ENCODE results near the gene SCUBE3.

Gene SCUBE3

GRCh38 chr6:35238843-35239289 lies 25.1 kb downstream of the SCUBE3 start:
- Mint-ChIP-seq H3K9me3 (peaks cover 5% of the 10 kb centered on the region), H3K4me1 (peaks cover 44% of the 10 kb centered on the region), H3K27me3 (ENCODE audit: low read depth, poor library complexity) (peaks cover 4% of the 10 kb centered on the region), H3K36me3 (ENCODE audit: low read depth) (peaks cover 46% of the 10 kb centered on the region), H3K4me3 (no peak overlapping the region), H3K27ac (no peak overlapping the region)
- TF ChIP-seq CTCF (IDR thresholded peaks at IDR 0.05): no peak
- no peak for DNase-seq

- Mint-ChIP-seq H3K27ac (no peak overlapping the region), H3K4me1 (peaks cover 44% of the 10 kb centered on the region), H3K36me3 (ENCODE audit: low read depth) (peaks cover 46% of the 10 kb centered on the region), H3K9me3 (peaks cover 5% of the 10 kb centered on the region), H3K4me3 (no peak overlapping the region), H3K27me3 (ENCODE audit: low read depth, poor library complexity) (peaks cover 4% of the 10 kb centered on the region)
- no peak for TF ChIP-seq CTCF (IDR thresholded peaks at IDR 0.05)
- DNase-seq: no peak
Observed at GRCh38 chr6:35239581-35239980, 25.8 kb downstream of the SCUBE3 start.

DNA sequence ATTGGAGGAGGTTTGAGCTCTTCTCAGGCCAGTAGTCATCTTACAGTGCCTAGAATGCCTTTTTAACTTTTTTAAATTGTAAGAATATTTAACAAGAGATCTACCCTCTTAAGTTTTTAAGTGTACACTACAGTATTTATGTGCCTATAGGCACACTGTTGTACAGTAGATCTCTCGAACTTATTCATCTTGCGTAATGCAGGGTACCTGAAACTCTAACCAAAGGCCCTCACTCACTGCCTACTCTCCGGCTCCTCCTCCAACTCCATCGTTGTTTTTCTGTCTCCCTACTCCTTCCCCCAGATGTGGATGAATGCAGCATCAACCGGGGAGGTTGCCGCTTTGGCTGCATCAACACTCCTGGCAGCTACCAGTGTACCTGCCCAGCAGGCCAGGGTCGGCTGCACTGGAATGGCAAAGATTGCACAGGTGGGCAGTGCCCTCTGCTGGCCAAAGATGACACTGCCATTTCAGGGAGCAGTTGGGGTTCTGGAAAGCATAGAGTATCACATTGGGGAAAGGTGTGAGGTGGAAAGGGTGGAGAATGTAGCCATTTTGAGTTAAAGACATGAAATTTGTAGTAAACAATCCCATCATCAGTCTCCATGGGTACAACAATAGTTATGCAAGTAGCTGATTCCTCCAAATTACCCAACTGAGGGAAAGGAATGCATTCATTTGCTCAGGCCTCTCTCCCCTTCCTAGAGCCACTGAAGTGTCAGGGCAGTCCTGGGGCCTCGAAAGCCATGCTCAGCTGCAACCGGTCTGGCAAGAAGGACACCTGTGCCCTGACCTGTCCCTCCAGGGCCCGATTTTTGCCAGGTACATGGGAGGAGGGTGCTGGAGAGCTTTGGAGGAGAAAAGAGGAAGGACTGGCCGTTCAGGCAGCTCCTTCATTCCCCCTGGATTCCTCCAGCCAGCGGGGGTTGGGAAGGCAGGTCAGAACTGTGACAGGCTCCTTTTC lies 27.4 kb downstream of the SCUBE3 start:
- DNase-seq: peak; percentile 89
- Mint-ChIP-seq H3K4me3 (no peak overlapping the region), H3K9me3 (no peaks in the 10 kb centered on the region), H3K27me3 (ENCODE audit: low read depth, poor library complexity) (peaks cover 4% of the 10 kb centered on the region), H3K27ac (no peak overlapping the region), H3K4me1 (peaks cover 44% of the 10 kb centered on the region), H3K36me3 (ENCODE audit: low read depth) (peaks cover 46% of the 10 kb centered on the region)
- peak; percentile 98 for TF ChIP-seq CTCF (IDR thresholded peaks at IDR 0.05)

GRCh38 chr6:35242486-35242885 lies 28.7 kb downstream of the SCUBE3 start:
- no peak overlapping the region for H3K4me3 Mint-ChIP-seq

DNA sequence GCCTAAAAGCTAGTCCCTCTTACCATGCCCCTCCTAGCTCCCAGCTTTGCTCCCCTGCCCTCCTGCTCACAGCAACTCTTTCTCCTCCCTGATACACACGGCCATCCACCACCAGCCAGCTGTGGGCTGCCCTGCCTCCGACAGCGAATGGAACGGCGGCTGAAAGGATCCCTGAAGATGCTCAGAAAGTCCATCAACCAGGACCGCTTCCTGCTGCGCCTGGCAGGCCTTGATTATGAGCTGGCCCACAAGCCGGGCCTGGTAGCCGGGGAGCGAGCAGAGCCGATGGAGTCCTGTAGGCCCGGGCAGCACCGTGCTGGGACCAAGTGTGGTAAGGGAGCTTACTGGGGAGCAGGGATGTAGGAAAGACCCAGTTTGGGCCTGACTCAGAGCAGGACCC lies 29.1 kb downstream of the SCUBE3 start:
- Mint-ChIP-seq H3K36me3 (ENCODE audit: low read depth) (peaks cover 45% of the 10 kb centered on the region), H3K4me1 (peaks cover 36% of the 10 kb centered on the region), H3K27me3 (ENCODE audit: low read depth, poor library complexity) (peaks cover 4% of the 10 kb centered on the region), H3K9me3 (no peaks in the 10 kb centered on the region), H3K4me3 (no peak overlapping the region), H3K27ac (no peak overlapping the region)
- no peak for TF ChIP-seq CTCF (IDR thresholded peaks at IDR 0.05)
- DNase-seq: no peak

More at GRCh38 chr6:35242486-35242885, 28.7 kb downstream of the SCUBE3 start:
- Mint-ChIP-seq H3K9me3 (no peaks in the 10 kb centered on the region), H3K4me1 (peaks cover 39% of the 10 kb centered on the region), H3K27ac (peak overlapping the region; percentile 24), H3K36me3 (ENCODE audit: low read depth) (peaks cover 41% of the 10 kb centered on the region), H3K27me3 (ENCODE audit: low read depth, poor library complexity) (peaks cover 4% of the 10 kb centered on the region)
- DNase-seq: no peak
- no peak for TF ChIP-seq CTCF (IDR thresholded peaks at IDR 0.05)

Measured in nephron progenitor cell (in vitro differentiated cells).